ENCODE data around the gene RSAD2.

DNA sequence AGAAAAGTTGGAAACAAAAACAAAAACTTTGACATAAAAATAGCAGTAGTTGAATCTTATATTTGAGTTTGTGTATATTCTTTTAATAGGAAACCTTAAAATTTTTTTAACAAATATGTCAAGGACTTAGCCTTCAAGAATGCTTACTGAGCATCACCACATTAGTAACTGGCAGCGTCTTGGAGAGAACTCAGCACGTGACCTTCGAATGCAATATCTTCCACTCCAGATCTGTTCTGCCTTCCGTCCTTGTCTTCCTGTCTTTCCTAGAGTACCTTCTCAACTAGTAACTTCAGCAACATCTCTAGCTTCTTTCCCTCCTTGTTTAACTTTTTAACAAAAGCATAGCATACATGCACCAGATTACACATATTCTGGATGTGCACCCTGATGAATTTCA lies 972 bp downstream of the RSAD2 start:
- TF ChIP-seq, protein P1, sequence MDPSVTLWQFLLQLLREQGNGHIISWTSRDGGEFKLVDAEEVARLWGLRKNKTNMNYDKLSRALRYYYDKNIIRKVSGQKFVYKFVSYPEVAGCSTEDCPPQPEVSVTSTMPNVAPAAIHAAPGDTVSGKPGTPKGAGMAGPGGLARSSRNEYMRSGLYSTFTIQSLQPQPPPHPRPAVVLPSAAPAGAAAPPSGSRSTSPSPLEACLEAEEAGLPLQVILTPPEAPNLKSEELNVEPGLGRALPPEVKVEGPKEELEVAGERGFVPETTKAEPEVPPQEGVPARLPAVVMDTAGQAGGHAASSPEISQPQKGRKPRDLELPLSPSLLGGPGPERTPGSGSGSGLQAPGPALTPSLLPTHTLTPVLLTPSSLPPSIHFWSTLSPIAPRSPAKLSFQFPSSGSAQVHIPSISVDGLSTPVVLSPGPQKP (IDR thresholded peaks at IDR 0.05; ENCODE audit: borderline replicate concordance, low read depth, low read length), result no peak
- TF ChIP-seq, protein P2, sequence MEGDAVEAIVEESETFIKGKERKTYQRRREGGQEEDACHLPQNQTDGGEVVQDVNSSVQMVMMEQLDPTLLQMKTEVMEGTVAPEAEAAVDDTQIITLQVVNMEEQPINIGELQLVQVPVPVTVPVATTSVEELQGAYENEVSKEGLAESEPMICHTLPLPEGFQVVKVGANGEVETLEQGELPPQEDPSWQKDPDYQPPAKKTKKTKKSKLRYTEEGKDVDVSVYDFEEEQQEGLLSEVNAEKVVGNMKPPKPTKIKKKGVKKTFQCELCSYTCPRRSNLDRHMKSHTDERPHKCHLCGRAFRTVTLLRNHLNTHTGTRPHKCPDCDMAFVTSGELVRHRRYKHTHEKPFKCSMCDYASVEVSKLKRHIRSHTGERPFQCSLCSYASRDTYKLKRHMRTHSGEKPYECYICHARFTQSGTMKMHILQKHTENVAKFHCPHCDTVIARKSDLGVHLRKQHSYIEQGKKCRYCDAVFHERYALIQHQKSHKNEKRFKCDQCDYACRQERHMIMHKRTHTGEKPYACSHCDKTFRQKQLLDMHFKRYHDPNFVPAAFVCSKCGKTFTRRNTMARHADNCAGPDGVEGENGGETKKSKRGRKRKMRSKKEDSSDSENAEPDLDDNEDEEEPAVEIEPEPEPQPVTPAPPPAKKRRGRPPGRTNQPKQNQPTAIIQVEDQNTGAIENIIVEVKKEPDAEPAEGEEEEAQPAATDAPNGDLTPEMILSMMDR (conservative IDR thresholded peaks at IDR 0.05; ENCODE audit: low read depth, low read length), result no peak
- no peak for TF ChIP-seq POLR2A (IDR thresholded peaks at IDR 0.05; ENCODE audit: low read depth, low read length)
- no peak for TF ChIP-seq NFE2L2 (IDR thresholded peaks at IDR 0.05; ENCODE audit: low read depth, low read length)
- TF ChIP-seq RAD21 (IDR thresholded peaks at IDR 0.05; ENCODE audit: low read length), result no peak
- no peak for TF ChIP-seq BHLHE40 (IDR thresholded peaks at IDR 0.05; ENCODE audit: low read depth, low read length)
- TF ChIP-seq FOS (IDR thresholded peaks at IDR 0.05; ENCODE audit: low read depth, low read length), result no peak
- no peak for TF ChIP-seq CHD1 (IDR thresholded peaks at IDR 0.05; ENCODE audit: low read depth, low read length)
- no peak for TF ChIP-seq MAFK (IDR thresholded peaks at IDR 0.05; ENCODE audit: low read depth, low read length)
- TF ChIP-seq SMC3 (IDR thresholded peaks at IDR 0.05; ENCODE audit: low read depth, low read length), result no peak
- TF ChIP-seq RCOR1 (IDR thresholded peaks at IDR 0.05; ENCODE audit: insufficient replicate concordance, low read length), result no peak
- TF ChIP-seq CEBPB (IDR thresholded peaks at IDR 0.05; ENCODE audit: low read depth, low read length), result no peak

All from IMR-90 (cell line).